HG03196 (cell line): Measurements from ENCODE around the gene CADM3.

Experiments
- ATAC-seq: cut with Tn5 transposase; IDR thresholded peaks from one replicate; pipeline ENCODE4 v1.9.1; 2021; ENCODE audit not compliant: unreplicated experiment

CADM3 gene

DNA sequence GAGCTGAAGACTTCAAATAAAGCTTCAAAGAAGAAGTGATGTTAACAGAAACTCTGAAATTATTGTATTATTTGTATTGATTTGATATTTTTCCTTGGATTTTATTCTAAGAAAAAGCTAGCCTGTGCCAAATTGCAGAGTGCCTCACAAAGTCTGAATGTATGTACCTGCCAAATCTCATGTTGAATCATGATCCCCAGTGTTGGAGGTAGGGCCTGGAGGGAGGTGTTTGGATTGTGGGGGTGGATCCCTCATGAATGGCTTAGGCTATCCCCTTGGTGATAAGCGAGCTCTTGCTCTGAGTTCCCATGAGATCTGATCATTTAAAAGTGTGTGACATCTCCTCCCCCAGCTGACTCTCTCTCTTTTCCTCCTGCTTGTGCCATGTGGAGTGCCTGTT is 76.9 kb downstream of the CADM3 start:
- no peak for ATAC-seq

DNA sequence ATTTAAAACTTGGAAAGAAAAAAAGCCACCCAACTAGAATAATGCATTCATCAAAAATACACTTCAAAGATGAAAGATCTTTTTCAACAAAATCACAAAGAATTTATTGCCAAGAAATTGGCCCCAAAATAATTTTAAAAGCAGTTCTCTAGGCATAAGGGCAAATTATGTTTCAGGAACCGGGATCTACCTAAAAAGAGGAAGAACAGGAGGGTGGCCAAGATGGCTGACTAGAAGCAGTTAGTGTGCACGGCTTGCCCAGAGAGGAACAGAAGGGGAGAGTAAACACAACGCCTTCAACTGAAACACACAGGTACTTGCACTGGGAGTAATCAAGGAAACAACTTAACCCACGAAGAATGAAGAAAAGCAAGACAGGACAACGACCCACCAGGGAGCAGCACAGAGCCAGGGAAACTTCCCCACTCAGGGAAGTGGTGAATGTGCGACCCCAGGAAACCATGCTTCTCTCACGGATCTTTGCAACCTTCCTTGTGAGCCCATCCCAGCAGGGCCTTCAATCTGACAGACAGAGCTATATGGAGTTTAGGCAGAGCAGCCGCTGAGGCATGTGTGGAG is 79.3 kb downstream of the CADM3 start:
- ATAC-seq = no peak
